Activated T-helper 2 cell treated with anti-CD3 and anti-CD28 coated beads, Interferon-gamma antibody, Interleukin-2, Interleukin-4, amounts not matched to agents 10 μg/mL and 5 μg/mL and 100 μg/mL, durations not matched to agents 14 hours and 24 hours and 36 hours (primary cell): ENCODE results near the gene IRGM. TPM values are rescaled to one million over a fixed set of nuclear protein-coding genes. Genes with fewer than 3 reads are reported as not detected.
"Not testable (repeated sequence)": the region's sequence is repeated elsewhere in the genome, so short reads cannot be mapped to it uniquely, and the experiment has no call there.

Experiments
- DNase-seq: peaks from one replicate; pipeline ENCODE4 v3.0.0; 2021; ENCODE audit warnings: low spot score
- H3K27ac Mint-ChIP-seq: one replicate; pipeline ENCODE4 v1.8.0; 2021; ENCODE audit warnings: mixed read lengths
- H3K27me3 Mint-ChIP-seq: one replicate; pipeline ENCODE4 v1.8.0; 2021; ENCODE audit warnings: low read depth, mixed read lengths
- H3K36me3 Mint-ChIP-seq: one replicate; pipeline ENCODE4 v1.8.0; 2021; ENCODE audit warnings: low read depth, mixed read lengths
- H3K4me1 Mint-ChIP-seq: one replicate; pipeline ENCODE4 v1.8.0; 2021; ENCODE audit warnings: low read depth, mixed read lengths
- H3K4me3 Mint-ChIP-seq: one replicate; pipeline ENCODE4 v1.8.0; 2021; ENCODE audit warnings: low read depth, mild to moderate bottlenecking, moderate library complexity, mixed read lengths
- H3K9me3 Mint-ChIP-seq: one replicate; pipeline ENCODE4 v1.8.0; 2021; ENCODE audit warnings: mixed read lengths
- intact Hi-C: fragments of 100-400 bp; cut with micrococcal nuclease; formaldehyde crosslinking; loops from one replicate; pipeline ENCODE4 v1.15.1; 2023
- total RNA-seq: library from RNA; stranded (reverse); gene quantifications from 2 replicates; pipeline ENCODE4 v1.2.3, GENCODE V29; 2022

IRGM gene, protein sequence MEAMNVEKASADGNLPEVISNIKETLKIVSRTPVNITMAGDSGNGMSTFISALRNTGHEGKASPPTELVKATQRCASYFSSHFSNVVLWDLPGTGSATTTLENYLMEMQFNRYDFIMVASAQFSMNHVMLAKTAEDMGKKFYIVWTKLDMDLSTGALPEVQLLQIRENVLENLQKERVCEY
- 1.7 and 1.8 TPM in 2 replicates for total RNA-seq

DNA sequence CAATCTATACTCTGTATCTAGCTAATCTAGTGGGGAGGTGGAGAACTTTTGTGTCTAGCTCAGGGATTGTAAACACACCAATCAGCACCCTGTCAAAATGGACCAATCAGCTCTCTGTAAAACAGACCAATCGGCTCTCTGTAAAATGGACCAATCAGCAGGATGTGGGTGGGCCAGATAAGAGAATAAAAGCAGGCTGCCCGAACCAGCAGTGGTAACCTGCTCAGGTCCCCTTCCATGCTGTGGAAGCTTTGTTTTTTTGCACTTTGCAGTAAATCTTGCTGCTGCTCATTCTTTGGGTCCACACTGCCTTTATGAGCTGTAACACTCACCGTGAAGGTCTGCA lies at the start of gene IRGM:
Gene IRGM (plus strand): TSS at position 214 of the 346 bp plus-strand sequence. CDS start 1,603 bp downstream, outside the sequence.
- H3K4me3 Mint-ChIP-seq: peak within 1 kb of the TSS; percentile 73
- peak; percentile 35 for DNase-seq
- not testable (repeated sequence) for H3K36me3 Mint-ChIP-seq, H3K9me3 Mint-ChIP-seq, H3K27me3 Mint-ChIP-seq
- peaks cover 18% of the 10 kb centered on the region for H3K4me1 Mint-ChIP-seq
- intact Hi-C loops: loop anchor here (1.0 to 2.0 kb wide), 4 partner anchors 55 to 387 kb away; partner anchors contain the start of gene RBM22
- peak within 1 kb of the TSS; percentile 67 for H3K27ac Mint-ChIP-seq

DNA sequence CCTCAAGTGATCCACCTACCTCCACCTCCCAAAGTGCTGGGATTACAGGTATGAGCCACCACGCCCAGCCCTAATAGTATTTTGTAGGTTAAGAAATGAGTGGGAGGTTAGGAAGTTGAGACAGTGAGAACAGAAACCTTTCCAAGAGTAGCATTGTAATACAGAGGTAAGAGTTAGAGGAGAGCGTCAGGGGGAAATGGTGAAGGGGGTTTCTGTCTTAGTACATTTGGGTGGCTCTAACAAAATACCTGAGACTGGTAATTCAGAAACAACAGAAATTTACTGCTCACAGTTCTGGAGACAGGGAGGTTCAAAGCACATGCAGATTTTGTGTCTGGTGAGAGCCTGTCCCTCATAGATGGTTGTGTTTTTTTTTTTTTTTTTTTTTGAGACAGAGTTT lies 48.9 kb upstream of the IRGM start:
- DNase-seq: no peak
- Mint-ChIP-seq H3K27ac (no peak overlapping the region), H3K4me1 (peaks cover 13% of the 10 kb centered on the region), H3K4me3 (no peak overlapping the region), H3K36me3 (peaks cover 35% of the 10 kb centered on the region), H3K27me3 (peaks cover 2% of the 10 kb centered on the region), H3K9me3 (peaks cover 7% of the 10 kb centered on the region)
- intact Hi-C loops: no loop called here

DNA sequence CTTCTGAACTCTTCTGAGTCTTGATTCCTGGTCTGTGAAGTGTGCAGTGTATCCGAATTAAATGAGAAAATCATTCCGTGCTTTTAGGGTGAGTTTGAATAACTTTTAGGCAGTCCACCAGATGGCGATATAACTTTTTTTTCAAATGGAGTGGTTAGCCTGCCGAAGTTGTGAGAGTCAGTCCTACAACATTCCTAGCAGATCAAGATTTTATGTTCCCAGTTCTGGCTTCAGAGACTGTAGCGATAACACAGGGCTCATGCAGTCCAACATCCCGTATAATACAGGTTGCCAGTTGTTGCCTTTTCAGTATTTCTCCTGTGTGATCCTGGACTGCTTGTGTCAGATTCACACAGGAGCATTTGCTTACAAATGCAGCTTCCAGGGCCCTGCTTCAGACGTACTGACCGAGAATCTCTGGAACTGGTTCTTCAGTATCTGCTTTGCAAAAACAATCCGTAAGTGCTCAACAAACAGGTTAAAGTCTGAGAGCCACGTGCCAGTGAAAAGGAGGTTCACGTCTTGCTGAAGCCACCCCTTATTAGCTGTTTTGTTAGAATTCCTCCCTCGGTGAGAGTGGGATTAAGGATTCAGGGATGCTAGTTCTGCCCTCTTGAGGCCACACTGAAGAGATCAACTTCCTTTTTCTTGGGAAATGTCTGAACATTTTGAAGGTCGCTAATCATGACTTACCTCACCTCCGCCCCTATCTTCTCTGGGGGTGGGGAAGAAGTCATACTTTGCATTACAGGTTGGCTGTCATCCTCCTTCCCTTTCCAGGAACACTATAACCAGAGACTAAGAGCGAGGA lies 45.0 kb upstream of the IRGM start:
- Mint-ChIP-seq H3K4me1 (peaks cover 13% of the 10 kb centered on the region), H3K4me3 (no peak overlapping the region), H3K9me3 (peaks cover 4% of the 10 kb centered on the region), H3K36me3 (peaks cover 11% of the 10 kb centered on the region), H3K27me3 (peaks cover 13% of the 10 kb centered on the region), H3K27ac (no peak overlapping the region)
- no peak for DNase-seq
- intact Hi-C loops: loop anchor here (1.0 to 5.0 kb wide), 2 partner anchors 46 to 239 kb away; no protein-coding TSS in a partner anchor

DNA sequence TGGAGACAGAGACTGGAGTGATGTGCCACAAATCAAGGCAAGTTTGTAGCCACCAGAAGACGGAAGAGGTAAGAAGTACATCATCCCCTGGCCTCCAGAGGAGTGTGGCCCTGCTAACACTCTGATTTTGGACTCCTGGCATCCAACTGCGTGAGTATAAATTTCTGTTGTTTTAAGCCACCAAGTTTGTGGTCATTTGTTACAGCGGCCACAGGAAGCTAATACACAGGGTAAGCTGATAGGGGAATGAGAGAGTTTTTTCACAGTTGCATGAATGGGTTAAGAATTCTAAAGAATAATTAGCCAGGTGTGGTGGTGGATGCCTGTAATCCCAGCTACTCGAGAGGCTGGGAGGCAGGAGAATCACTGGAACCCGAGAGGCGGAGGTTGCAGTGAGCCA lies 41.9 kb upstream of the IRGM start:
- intact Hi-C loops: loop anchor here (5.0 kb wide), 1 partner anchor 242 kb away; no protein-coding TSS in a partner anchor

DNA sequence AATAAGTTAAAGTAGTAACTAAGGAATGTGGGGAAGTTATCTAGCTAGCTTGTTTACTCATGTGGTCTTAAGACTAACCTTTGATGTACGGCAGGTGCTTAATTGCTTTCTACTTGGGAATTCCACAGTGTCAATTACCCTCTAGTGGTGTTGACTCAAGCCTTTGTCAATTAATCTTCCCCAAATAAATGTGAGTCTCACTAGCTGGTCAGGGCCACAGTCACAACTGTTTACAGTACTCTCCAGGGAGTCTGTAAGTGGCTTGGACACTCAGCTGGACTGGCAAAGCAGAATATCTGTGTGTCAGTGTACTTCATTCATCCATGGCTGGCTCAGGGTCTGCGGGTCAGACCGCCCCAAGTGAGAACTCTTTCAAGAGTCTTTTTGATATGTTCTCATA lies 37.0 kb upstream of the IRGM start:
- H3K4me1 Mint-ChIP-seq: peaks cover 7% of the 10 kb centered on the region
- peaks cover 13% of the 10 kb centered on the region for H3K27me3 Mint-ChIP-seq
- H3K36me3 Mint-ChIP-seq: no peaks in the 10 kb centered on the region
- H3K4me3 Mint-ChIP-seq: no peak overlapping the region
- no peak for DNase-seq
- H3K9me3 Mint-ChIP-seq: peaks cover under 1% of the 10 kb centered on the region
- intact Hi-C loops: no loop called here
- no peak overlapping the region for H3K27ac Mint-ChIP-seq

More for the DNA sequence above, 41.9 kb upstream of the IRGM start:
- no peak overlapping the region for H3K4me3 Mint-ChIP-seq
- no peak overlapping the region for H3K27ac Mint-ChIP-seq
- H3K4me1 Mint-ChIP-seq: peaks cover 12% of the 10 kb centered on the region
- peaks cover 4% of the 10 kb centered on the region for H3K9me3 Mint-ChIP-seq
- no peaks in the 10 kb centered on the region for H3K36me3 Mint-ChIP-seq
- H3K27me3 Mint-ChIP-seq: peaks cover 19% of the 10 kb centered on the region
- no peak for DNase-seq

DNA sequence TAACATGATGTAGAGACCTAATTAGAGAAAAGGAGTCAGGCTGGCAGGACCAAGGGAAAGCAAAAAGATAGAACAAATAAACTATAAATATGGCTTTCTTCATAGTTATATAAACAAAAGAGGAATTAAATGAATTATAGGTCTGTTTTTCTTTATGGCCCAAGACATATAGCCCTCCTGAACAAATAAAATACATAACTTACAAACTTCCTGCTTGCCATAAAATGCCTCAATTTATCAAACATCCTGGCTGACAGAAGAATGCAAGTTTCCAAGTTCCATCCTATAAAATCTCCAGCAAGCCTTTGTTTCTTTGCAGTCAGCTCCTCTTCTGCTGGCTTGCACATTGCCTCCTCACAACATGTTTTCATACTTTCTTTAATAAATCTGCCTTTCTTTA lies 31.3 kb upstream of the IRGM start:
- no peak for DNase-seq
- H3K36me3 Mint-ChIP-seq: no peaks in the 10 kb centered on the region
- peaks cover 6% of the 10 kb centered on the region for H3K4me1 Mint-ChIP-seq
- peaks cover 5% of the 10 kb centered on the region for H3K27me3 Mint-ChIP-seq
- no peak overlapping the region for H3K4me3 Mint-ChIP-seq
- intact Hi-C loops: no loop called here
- H3K27ac Mint-ChIP-seq: no peak overlapping the region
- H3K9me3 Mint-ChIP-seq: peaks cover 18% of the 10 kb centered on the region

DNA sequence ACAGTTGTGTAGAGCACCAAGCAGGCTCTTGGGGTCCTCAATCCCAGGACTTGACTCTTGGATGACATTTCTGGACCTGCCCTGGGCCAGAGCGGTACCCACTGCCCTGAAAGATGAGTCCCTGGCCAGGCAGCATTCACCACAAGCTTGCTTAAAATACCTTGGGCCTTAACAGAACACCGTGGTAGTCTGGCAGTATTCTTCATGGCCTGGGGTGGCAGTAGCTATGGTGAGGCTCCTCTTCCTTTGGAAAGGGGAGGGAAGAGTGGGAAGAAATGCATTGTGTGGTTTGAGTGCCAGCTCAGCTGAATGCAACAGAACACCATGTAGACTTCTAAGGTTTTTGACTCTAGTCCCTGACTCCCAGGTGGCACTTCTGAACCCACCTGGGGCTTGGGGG lies 29.4 kb upstream of the IRGM start:
- no peak for DNase-seq
- Mint-ChIP-seq H3K4me3 (no peak overlapping the region), H3K4me1 (peaks cover 6% of the 10 kb centered on the region), H3K36me3 (no peaks in the 10 kb centered on the region), H3K27me3 (peaks cover 5% of the 10 kb centered on the region), H3K27ac (no peak overlapping the region), H3K9me3 (peaks cover 25% of the 10 kb centered on the region)
- intact Hi-C loops: no loop called here

DNA sequence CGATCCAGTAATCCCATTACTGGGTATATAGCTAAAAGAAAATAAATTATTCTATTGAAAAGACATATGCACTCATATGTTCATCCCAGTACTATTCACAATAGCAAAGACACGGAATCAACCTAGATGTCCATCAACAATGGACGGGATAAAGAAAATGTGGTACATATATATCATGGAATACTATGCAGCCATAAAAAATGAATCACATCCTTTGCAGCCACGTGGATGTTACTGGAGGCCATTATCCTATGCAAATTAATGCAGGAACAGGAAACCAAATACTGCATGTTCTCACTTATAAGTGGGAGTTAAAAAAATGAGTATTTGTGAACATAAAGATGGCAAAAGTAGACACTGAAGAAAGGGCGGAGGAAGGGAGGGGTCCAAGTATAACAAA lies 16.6 kb upstream of the IRGM start:
- DNase-seq: no peak
- no peak overlapping the region for H3K27ac Mint-ChIP-seq
- no peaks in the 10 kb centered on the region for H3K36me3 Mint-ChIP-seq
- intact Hi-C loops: no loop called here
- H3K9me3 Mint-ChIP-seq: peaks cover 29% of the 10 kb centered on the region
- H3K4me3 Mint-ChIP-seq: no peak overlapping the region
- H3K4me1 Mint-ChIP-seq: no peaks in the 10 kb centered on the region
- peaks cover 5% of the 10 kb centered on the region for H3K27me3 Mint-ChIP-seq

DNA sequence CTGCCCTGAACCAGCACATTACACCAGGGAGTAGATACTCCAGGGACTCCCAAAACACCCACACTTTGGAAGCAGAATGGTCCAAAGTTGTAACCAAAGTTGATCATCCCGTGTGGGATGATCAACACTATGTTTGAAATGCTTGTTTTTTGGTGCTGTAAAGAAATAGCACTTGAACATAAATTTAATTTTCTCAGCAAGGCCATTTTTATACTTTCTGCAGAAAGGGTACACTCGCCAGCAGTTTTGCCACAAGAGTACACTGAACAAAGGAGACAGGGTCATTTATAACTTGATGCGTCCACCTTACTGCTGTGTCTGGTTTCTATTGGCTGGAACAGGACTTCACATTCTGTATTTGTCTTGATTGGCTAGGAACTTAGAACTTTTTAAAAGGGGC lies 14.5 kb upstream of the IRGM start:
- H3K9me3 Mint-ChIP-seq: peaks cover 29% of the 10 kb centered on the region
- DNase-seq, H3K4me1 Mint-ChIP-seq, H3K4me3 Mint-ChIP-seq, H3K27ac Mint-ChIP-seq, intact Hi-C loops, H3K36me3 Mint-ChIP-seq, H3K27me3 Mint-ChIP-seq: not testable (repeated sequence)

DNA sequence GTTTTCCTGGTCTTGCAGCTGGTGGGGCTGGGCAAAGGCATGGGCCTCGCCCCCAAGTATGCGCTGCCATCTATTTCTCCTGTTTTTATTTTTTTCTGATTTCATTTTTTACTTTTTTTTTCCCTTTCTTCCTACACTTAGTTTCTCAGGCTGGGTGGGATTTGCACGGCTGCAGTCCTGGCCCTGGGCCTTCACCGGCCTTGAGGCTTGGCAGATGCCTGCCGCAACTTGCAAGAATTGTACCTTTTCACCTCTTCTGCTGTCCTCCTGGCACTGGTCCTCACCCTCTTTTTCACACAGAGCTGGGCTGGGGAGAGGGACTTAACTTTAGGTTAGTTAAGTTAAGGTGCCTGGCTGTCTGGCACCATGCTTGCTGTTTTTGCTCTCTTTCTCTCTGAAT lies 10.3 kb upstream of the IRGM start:
- Mint-ChIP-seq H3K27ac (no peak overlapping the region), H3K36me3 (no peaks in the 10 kb centered on the region)

DNA sequence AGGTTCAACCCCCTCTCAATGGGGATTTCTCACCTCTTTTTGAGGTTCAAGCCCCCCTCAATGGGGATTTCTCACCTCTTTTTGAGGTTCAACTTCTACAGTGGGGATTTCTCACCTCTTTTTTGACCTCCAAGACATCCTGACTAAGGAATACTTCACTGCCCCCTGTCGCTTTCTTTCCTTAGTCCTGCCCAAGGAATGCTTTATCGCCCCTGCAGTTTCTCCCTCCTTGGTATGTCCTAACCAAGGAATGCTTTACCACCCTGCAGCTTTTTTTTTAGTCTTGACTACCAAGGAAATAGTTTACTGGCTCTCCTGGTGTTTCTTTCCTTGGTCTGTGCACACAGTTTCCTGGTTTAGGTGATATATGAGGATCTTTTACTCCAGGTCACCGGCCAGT lies 9.6 kb upstream of the IRGM start:
- Mint-ChIP-seq H3K4me3 (no peak overlapping the region), H3K36me3 (no peaks in the 10 kb centered on the region), H3K27ac (no peak overlapping the region), H3K4me1 (no peaks in the 10 kb centered on the region), H3K9me3 (peaks cover 9% of the 10 kb centered on the region), H3K27me3 (peaks cover 22% of the 10 kb centered on the region)
- no peak for DNase-seq
- intact Hi-C loops: no loop called here

More for the DNA sequence above, 10.3 kb upstream of the IRGM start:
- Mint-ChIP-seq H3K4me1 (no peaks in the 10 kb centered on the region), H3K9me3 (peaks cover 14% of the 10 kb centered on the region), H3K4me3 (no peak overlapping the region), H3K27me3 (peaks cover 21% of the 10 kb centered on the region)
- intact Hi-C loops: no loop called here
- no peak for DNase-seq

DNA sequence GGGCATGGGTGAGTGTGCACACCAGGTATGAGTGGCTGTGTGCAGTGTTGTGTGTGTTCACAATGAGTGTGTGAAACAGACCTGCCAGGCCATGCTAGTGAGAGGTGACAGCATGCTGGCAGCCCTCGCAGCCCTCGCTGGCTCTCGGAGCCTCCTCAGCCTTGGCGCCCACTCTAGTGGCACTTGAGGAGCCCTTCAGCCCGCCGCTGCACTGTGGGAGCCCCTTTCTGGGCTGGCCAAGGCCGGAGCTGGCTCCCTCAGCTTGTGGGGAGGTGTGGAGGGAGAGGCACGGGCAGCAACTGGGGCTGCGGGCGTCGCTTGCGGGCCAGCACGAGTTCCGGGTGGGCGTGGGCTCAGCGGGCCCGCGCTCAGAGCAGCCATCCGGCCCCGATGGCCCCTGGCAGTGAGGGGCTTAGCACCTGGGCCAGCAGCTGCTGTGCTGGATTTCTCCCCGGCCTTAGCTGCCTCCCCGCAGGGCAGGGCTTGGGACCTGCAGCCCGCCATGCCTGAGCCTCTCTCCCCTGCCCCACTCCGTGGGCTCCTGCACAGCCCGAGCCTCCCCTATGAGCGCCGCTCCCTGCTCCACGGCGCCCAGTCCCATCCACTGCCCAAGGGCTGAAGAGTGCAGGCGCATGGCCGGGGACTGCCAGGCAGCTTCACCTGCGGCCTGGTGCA lies 999 bp upstream of the IRGM start:
- not testable (repeated sequence) for H3K4me3 Mint-ChIP-seq

More for the DNA sequence above, 999 bp upstream of the IRGM start:
- H3K4me1 Mint-ChIP-seq: peaks cover 18% of the 10 kb centered on the region
- H3K9me3 Mint-ChIP-seq, H3K27me3 Mint-ChIP-seq, intact Hi-C loops, H3K36me3 Mint-ChIP-seq, DNase-seq, H3K27ac Mint-ChIP-seq: not testable (repeated sequence)
